WTC11 (cell line): ENCODE measurements around the gene PLCB2. TPM values are rescaled to one million over a fixed set of nuclear protein-coding genes. Genes with fewer than 3 reads are reported as not detected.

ENCODE experiments used
- ATAC-seq: fragments of 200-7000 bp; cut with Tn5 transposase; 2 replicates; pipeline ENCODE4 v1.10.0; 2021; ENCODE audit warnings: mild to moderate bottlenecking, moderate library complexity
- CTCF ChIA-PET: fragments of 300-600 bp; sonication (Branson Sonifier 250); formaldehyde crosslinking; loops from one replicate; lab custom pipeline; 2021; ENCODE audit warnings: antibody characterized with exemption; lab: Charles Lee
- POLR2A ChIA-PET: fragments of 350-600 bp; sonication (Branson Sonifier 250); formaldehyde crosslinking; loops from one replicate; lab custom pipeline; 2021; ENCODE audit warnings: antibody characterized with exemption; lab: Charles Lee
- DNase-seq: peaks from one replicate; pipeline ENCODE4 v3.0.0; 2021; ENCODE audit warnings: low spot score
- H3K27ac Mint-ChIP-seq: 2 replicates; pipeline ENCODE4 v1.8.0; 2021; ENCODE audit warnings: mixed read lengths
- H3K27me3 Mint-ChIP-seq: 2 replicates; pipeline ENCODE4 v1.8.0; 2021; ENCODE audit warnings: low read depth, mild to moderate bottlenecking, moderate library complexity, mixed read lengths
- H3K36me3 Mint-ChIP-seq: 2 replicates; pipeline ENCODE4 v1.8.0; 2021; ENCODE audit warnings: mixed read lengths
- H3K4me1 Mint-ChIP-seq: 2 replicates; pipeline ENCODE4 v1.8.0; 2022; ENCODE audit warnings: mixed read lengths
- H3K4me3 Mint-ChIP-seq: 2 replicates; pipeline ENCODE4 v1.8.0; 2021; ENCODE audit warnings: mild to moderate bottlenecking, moderate library complexity, mixed read lengths
- H3K9me3 Mint-ChIP-seq: 2 replicates; pipeline ENCODE4 v1.8.0; 2021; ENCODE audit warnings: mixed read lengths
- ARID4B ChIP-seq: sonication (generic); formaldehyde crosslinking; IDR thresholded peaks from 2 replicates; pipeline ENCODE4 v1.8.0; 2023; ENCODE audit warnings: missing genetic modification reagents, mild to moderate bottlenecking, borderline replicate concordance
- CBFB ChIP-seq: sonication (generic); formaldehyde crosslinking; IDR thresholded peaks from 2 replicates; pipeline ENCODE4 v1.8.1; 2022; ENCODE audit warnings: mild to moderate bottlenecking, low read depth, missing genetic modification reagents
- E2F1 ChIP-seq: sonication (generic); formaldehyde crosslinking; IDR thresholded peaks from 2 replicates; pipeline ENCODE4 v1.8.0; 2022; ENCODE audit warnings: mild to moderate bottlenecking, missing genetic modification reagents
- ESRRA ChIP-seq: sonication (generic); formaldehyde crosslinking; IDR thresholded peaks from 2 replicates; pipeline ENCODE4 v1.8.1; 2022; ENCODE audit warnings: mild to moderate bottlenecking, missing genetic modification reagents, borderline replicate concordance
- FOXJ3 ChIP-seq: sonication (generic); formaldehyde crosslinking; IDR thresholded peaks from 2 replicates; pipeline ENCODE4 v1.9.0; 2021; ENCODE audit warnings: missing genetic modification reagents, mild to moderate bottlenecking, borderline replicate concordance
- FOXK1 ChIP-seq: sonication (generic); formaldehyde crosslinking; IDR thresholded peaks from 2 replicates; pipeline ENCODE4 v1.8.0; 2022; ENCODE audit warnings: mild to moderate bottlenecking, moderate library complexity, missing genetic modification reagents
- FOXP1 ChIP-seq: sonication (generic); formaldehyde crosslinking; IDR thresholded peaks from 2 replicates; pipeline ENCODE4 v1.8.0; 2022; ENCODE audit warnings: missing genetic modification reagents, mild to moderate bottlenecking, moderate library complexity, borderline replicate concordance
- HMGA2 ChIP-seq: fragments of 250-450 bp; sonication (Bioruptor Pico); IDR thresholded peaks from 2 replicates; pipeline ENCODE4 v1.4.0; 2021; ENCODE audit warnings: mild to moderate bottlenecking, moderate library complexity
- NFE2L1 ChIP-seq: sonication (generic); formaldehyde crosslinking; IDR thresholded peaks from 2 replicates; pipeline ENCODE4 v1.8.1; 2023; ENCODE audit warnings: missing genetic modification reagents
- NFYB ChIP-seq: sonication (generic); formaldehyde crosslinking; conservative IDR thresholded peaks from 2 replicates; pipeline ENCODE4 v1.8.0; 2022; ENCODE audit warnings: low read depth, missing genetic modification reagents
- SP1 ChIP-seq: sonication (generic); formaldehyde crosslinking; conservative IDR thresholded peaks from 2 replicates; pipeline ENCODE4 v1.8.1; 2022; ENCODE audit warnings: missing genetic modification reagents
- TEAD1 ChIP-seq: sonication (generic); formaldehyde crosslinking; IDR thresholded peaks from 2 replicates; pipeline ENCODE4 v1.8.0; 2022; ENCODE audit warnings: mild to moderate bottlenecking, missing genetic modification reagents
- ZNF232 ChIP-seq: sonication (generic); formaldehyde crosslinking; IDR thresholded peaks from 2 replicates; pipeline ENCODE4 v1.8.0; 2022; ENCODE audit warnings: mild to moderate bottlenecking, missing genetic modification reagents
- ZNF671 ChIP-seq: fragments of 250-450 bp; sonication (Bioruptor Pico); IDR thresholded peaks from 2 replicates; pipeline ENCODE4 v1.8.0; 2021; ENCODE audit warnings: mild to moderate bottlenecking
- ZSCAN18 ChIP-seq: fragments of 250-450 bp; sonication (Bioruptor Pico); IDR thresholded peaks from 2 replicates; pipeline ENCODE4 v2.1.2; 2022; ENCODE audit warnings: mild to moderate bottlenecking, moderate library complexity
- total RNA-seq: library from RNA; stranded (reverse); gene quantifications from 3 replicates; pipeline ENCODE4 v1.2.3, GENCODE V29; 2021
- TF ChIP-seq, protein P1 (sequence below): sonication (generic); formaldehyde crosslinking; IDR thresholded peaks from 2 replicates; pipeline ENCODE4 v1.8.1; 2023; ENCODE audit warnings: mild to moderate bottlenecking, moderate library complexity, missing genetic modification reagents

Gene PLCB2
- total RNA-seq, 1 experiment from 2014 or later = 15.2 TPM

GRCh38 chr15:40239693-40240618 lies 67.8 kb downstream of the PLCB2 start (continued):
- no peak for TF ChIP-seq E2F1 (CRISPR knock-in tag)
- TF ChIP-seq SP1 (CRISPR knock-in tag) = no peak
- no peak for TF ChIP-seq ZSCAN18 (CRISPR knock-in tag)
- TF ChIP-seq TEAD1 (CRISPR knock-in tag) = no peak
- TF ChIP-seq CBFB (CRISPR knock-in tag) = no peak
- no peak for TF ChIP-seq NFYB (CRISPR knock-in tag)
- TF ChIP-seq, all 79 proteins: peak for 0

DNA sequence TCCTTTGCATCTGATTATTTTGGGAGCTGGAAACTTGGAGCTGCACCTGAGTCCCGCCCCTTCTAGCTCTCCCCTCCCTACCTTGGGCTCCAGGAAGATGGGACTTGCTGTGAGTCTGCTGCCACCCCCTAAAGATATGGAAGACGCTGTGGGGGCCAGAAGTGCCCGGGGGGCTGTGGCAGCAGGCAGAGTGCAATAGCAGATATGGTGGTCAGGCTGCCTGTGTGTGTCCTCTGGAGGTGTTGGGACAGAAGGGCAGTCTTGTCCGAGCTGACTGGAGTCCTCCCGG lies 68.4 kb downstream of the PLCB2 start:
- no peaks in the 10 kb centered on the region for H3K9me3 Mint-ChIP-seq
- ATAC-seq = no peak
- TF ChIP-seq ARID4B (CRISPR knock-in tag) (no peak), ZNF232 (CRISPR knock-in tag) (no peak), FOXP1 (CRISPR knock-in tag) (no peak), ZNF671 (CRISPR knock-in tag) (no peak), NFE2L1 (CRISPR knock-in tag) (0 out of 2 replicates have a peak, but pooled peaks have one; percentile 7), ESRRA (CRISPR knock-in tag) (no peak)
- peaks cover 12% of the 10 kb centered on the region for H3K4me1 Mint-ChIP-seq
- POLR2A ChIA-PET = interaction anchor here (1.2 to 1.8 kb wide), 3 partner anchors 19 to 187 kb away, joined by 3 to 9 read pairs (median 3); no protein-coding TSS in a partner anchor
- DNase-seq = no peak
- CTCF ChIA-PET = interaction anchor here (0.7 to 7.6 kb wide), 18 partner anchors 8 to 194 kb away, joined by 3 to 153 read pairs (median 8); partner anchors contain the start of genes BUB1B and PLCB2
- no peak overlapping the region for H3K27ac Mint-ChIP-seq
- H3K4me3 Mint-ChIP-seq = peak overlapping the region; percentile 60
- no peaks in the 10 kb centered on the region for H3K27me3 Mint-ChIP-seq
- H3K36me3 Mint-ChIP-seq = no peaks in the 10 kb centered on the region

DNA sequence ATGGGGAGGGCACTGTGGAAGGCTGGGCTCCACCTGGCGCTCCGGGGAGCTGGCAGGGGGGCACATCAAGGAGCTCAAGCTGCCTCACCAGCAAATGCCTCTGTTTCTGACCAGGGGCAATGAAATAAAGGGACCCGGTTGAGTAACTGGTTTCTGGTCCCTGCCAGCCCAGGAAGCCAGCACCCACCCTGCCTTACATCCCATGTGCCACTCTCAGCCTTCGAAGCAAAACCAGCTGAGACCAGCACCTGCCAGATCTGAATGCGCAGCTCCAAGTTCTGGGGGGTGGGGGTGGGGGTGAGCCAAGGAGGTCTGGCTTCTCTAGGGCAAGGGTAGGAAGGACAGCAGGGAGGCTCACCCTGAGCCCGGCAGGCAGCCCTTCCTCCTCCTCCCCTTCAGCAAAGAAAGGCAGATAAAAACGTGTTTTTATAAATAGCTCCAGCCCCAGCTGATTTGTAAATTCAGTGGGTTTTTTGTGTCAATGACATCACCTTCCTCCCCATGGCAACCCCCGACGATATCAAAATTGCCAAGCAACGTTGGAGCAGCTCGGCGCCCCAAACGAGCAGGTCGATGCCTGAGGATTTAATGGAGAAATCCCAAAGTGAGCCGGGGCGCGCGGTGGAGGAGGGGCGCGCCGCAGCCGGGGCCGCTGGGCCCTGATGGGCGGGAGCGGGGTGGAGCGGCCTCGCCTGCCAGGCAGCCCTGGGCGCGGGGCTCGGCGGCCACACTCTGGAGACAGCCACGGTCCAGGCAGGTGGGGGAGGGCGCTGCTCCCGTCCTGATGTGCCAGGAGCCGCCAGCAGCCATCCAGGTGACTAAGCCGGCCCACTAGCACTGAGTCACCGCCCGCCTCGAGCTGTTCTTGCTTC lies 69.0 kb downstream of the PLCB2 start, which contains the start of gene PAK6:
PAK6 (plus strand) TSS at position 532 of the 872 bp plus-strand sequence. CDS start 25,723 bp downstream, outside the sequence.
- Mint-ChIP-seq H3K36me3 (no peaks in the 10 kb centered on the region), H3K27ac (no peak within 1 kb of the TSS), H3K9me3 (no peaks in the 10 kb centered on the region), H3K4me3 (peak within 1 kb of the TSS; percentile 60), H3K27me3 (no peaks in the 10 kb centered on the region), H3K4me1 (peaks cover 12% of the 10 kb centered on the region)
- CTCF ChIA-PET = interaction anchor here (0.6 to 7.6 kb wide), 20 partner anchors 9 to 321 kb away, joined by 3 to 153 read pairs (median 7); partner anchors contain the start of genes BUB1B and PLCB2
- POLR2A ChIA-PET = interaction anchor here (0.8 to 1.8 kb wide), 4 partner anchors 20 to 36 kb away, joined by 3 to 9 read pairs (median 4); no protein-coding TSS in a partner anchor
- ATAC-seq (peak; percentile 92), DNase-seq (peak; percentile 82)
- no peak for TF ChIP-seq HMGA2
- TF ChIP-seq FOXP1 (CRISPR knock-in tag) = no peak
- no peak for TF ChIP-seq FOXJ3 (CRISPR knock-in tag)
- no peak for TF ChIP-seq NFYB (CRISPR knock-in tag)
- TF ChIP-seq E2F1 (CRISPR knock-in tag) = no peak
- 0 out of 2 replicates have a peak, but pooled peaks have one; percentile 54 for TF ChIP-seq FOXK1 (CRISPR knock-in tag)
- TF ChIP-seq, protein P1, sequence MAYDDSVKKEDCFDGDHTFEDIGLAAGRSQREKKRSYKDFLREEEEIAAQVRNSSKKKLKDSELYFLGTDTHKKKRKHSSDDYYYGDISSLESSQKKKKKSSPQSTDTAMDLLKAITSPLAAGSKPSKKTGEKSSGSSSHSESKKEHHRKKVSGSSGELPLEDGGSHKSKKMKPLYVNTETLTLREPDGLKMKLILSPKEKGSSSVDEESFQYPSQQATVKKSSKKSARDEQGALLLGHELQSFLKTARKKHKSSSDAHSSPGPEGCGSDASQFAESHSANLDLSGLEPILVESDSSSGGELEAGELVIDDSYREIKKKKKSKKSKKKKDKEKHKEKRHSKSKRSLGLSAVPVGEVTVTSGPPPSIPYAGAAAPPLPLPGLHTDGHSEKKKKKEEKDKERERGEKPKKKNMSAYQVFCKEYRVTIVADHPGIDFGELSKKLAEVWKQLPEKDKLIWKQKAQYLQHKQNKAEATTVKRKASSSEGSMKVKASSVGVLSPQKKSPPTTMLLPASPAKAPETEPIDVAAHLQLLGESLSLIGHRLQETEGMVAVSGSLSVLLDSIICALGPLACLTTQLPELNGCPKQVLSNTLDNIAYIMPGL (CRISPR knock-in tag) = no peak
